ENCODE data around the gene POLK.
A peak's percentile ranks its signal among the peaks of the same experiment; 100 is the strongest.
"Not testable (repeated sequence)": the region's sequence is repeated elsewhere in the genome, so short reads cannot be mapped to it uniquely, and the experiment has no call there.

POLK gene

GRCh38 chr5:75511435-75512382 is at the start of gene POLK, which contains the start of gene CERT1:
TSS of gene POLK (plus strand) at chr5:75511891.
TSS of gene CERT1 (minus strand) at chr5:75511629. CDS start at chr5:75511207, 422 bp downstream.
- DNase-seq, result peak; percentile 88

- no peak for DNase-seq
Measured at GRCh38 chr5:75463726-75464125, 48.0 kb upstream of the POLK start.

- DNase-seq, result no peak
Measured at GRCh38 chr5:75465480-75465879, 46.2 kb upstream of the POLK start.

- DNase-seq, result no peak
Measured at GRCh38 chr5:75466006-75466716, 45.5 kb upstream of the POLK start.

- DNase-seq, result no peak
Measured at GRCh38 chr5:75468593-75468992, 43.1 kb upstream of the POLK start.

GRCh38 chr5:75469017-75469416 is 42.7 kb upstream of the POLK start:
- no peak for DNase-seq

GRCh38 chr5:75471193-75471592 is 40.5 kb upstream of the POLK start:
- no peak for DNase-seq

GRCh38 chr5:75472973-75473372 is 38.7 kb upstream of the POLK start:
- DNase-seq, result no peak

GRCh38 chr5:75473463-75473862 is 38.2 kb upstream of the POLK start:
- no peak for DNase-seq

- DNase-seq, result no peak
Measured at GRCh38 chr5:75475364-75475763, 36.3 kb upstream of the POLK start.

GRCh38 chr5:75481024-75481423 is 30.7 kb upstream of the POLK start:
- DNase-seq, result no peak

- no peak for DNase-seq
Measured at GRCh38 chr5:75482482-75482881, 29.2 kb upstream of the POLK start.

- DNase-seq, result no peak
Measured at GRCh38 chr5:75484605-75485004, 27.1 kb upstream of the POLK start.

- DNase-seq, result not testable (repeated sequence)
Measured at GRCh38 chr5:75489847-75490246, 21.8 kb upstream of the POLK start.

- DNase-seq, result no peak
Measured at GRCh38 chr5:75491621-75492020, 20.1 kb upstream of the POLK start.

- DNase-seq, result no peak
Measured at GRCh38 chr5:75496026-75496425, 15.7 kb upstream of the POLK start.

GRCh38 chr5:75498208-75498777 is 13.4 kb upstream of the POLK start:
- DNase-seq, result no peak

GRCh38 chr5:75498875-75499274 is 12.8 kb upstream of the POLK start:
- DNase-seq, result not testable (repeated sequence)

- not testable (repeated sequence) for DNase-seq
Measured at GRCh38 chr5:75505112-75505511, 6.6 kb upstream of the POLK start.

GRCh38 chr5:75507841-75508240 is 3.9 kb upstream of the POLK start:
- no peak for DNase-seq

GRCh38 chr5:75509546-75509945 is 2.1 kb upstream of the POLK start:
- no peak for DNase-seq

- no peak for DNase-seq
Measured at GRCh38 chr5:75509956-75510355, 1.7 kb upstream of the POLK start.

- no peak for DNase-seq
Measured at GRCh38 chr5:75510417-75510835, 1.3 kb upstream of the POLK start.
